DMS114 treated with DMSO at 0.1 percent for 48 hours (cell line): ENCODE results near the gene RFPL3.
"Not testable (repeated sequence)": the region's sequence is repeated elsewhere in the genome, so short reads cannot be mapped to it uniquely, and the experiment has no call there.

Source experiments
- DNase-seq: peaks from one replicate; lab custom pipeline; 2025; ENCODE audit not compliant: unreplicated experiment; lab: John Stamatoyannopoulos, UW

Gene RFPL3

GRCh38 chr22:32329202-32329645, 28.4 kb upstream of the RFPL3 start:
- no peak for DNase-seq

GRCh38 chr22:32331236-32331917, 26.3 kb upstream of the RFPL3 start:
- DNase-seq: no peak

GRCh38 chr22:32331918-32332725, 25.5 kb upstream of the RFPL3 start:
- DNase-seq: no peak

GRCh38 chr22:32333141-32333768, 24.4 kb upstream of the RFPL3 start:
- DNase-seq: no peak

GRCh38 chr22:32333769-32334659, 23.7 kb upstream of the RFPL3 start:
- no peak for DNase-seq

- no peak for DNase-seq
Observed at GRCh38 chr22:32334660-32335365, 22.9 kb upstream of the RFPL3 start.

- DNase-seq: no peak
Observed at GRCh38 chr22:32335471-32335870, 22.2 kb upstream of the RFPL3 start.

- no peak for DNase-seq
Observed at GRCh38 chr22:32336121-32336603, 21.5 kb upstream of the RFPL3 start.

GRCh38 chr22:32336771-32337424, 20.8 kb upstream of the RFPL3 start:
- DNase-seq: no peak

- not testable (repeated sequence) for DNase-seq
Observed at GRCh38 chr22:32337425-32337824, 20.2 kb upstream of the RFPL3 start.

GRCh38 chr22:32338757-32339156, 18.9 kb upstream of the RFPL3 start:
- no peak for DNase-seq

- no peak for DNase-seq
Observed at GRCh38 chr22:32339190-32340012, 18.3 kb upstream of the RFPL3 start.

GRCh38 chr22:32340411-32340810, 17.3 kb upstream of the RFPL3 start:
- DNase-seq: no peak

- no peak for DNase-seq
Observed at GRCh38 chr22:32341122-32341740, 16.4 kb upstream of the RFPL3 start.

GRCh38 chr22:32342977-32343376, 14.7 kb upstream of the RFPL3 start:
- no peak for DNase-seq

GRCh38 chr22:32343941-32344340, 13.7 kb upstream of the RFPL3 start:
- DNase-seq: no peak

- DNase-seq: no peak
Observed at GRCh38 chr22:32348031-32348611, 9.5 kb upstream of the RFPL3 start.

GRCh38 chr22:32351875-32352274, 5.8 kb upstream of the RFPL3 start:
- not testable (repeated sequence) for DNase-seq
